Activated gamma-delta T cell (primary cell): ENCODE data around the gene TOMM40.
"Not testable (repeated sequence)": the region's sequence is repeated elsewhere in the genome, so short reads cannot be mapped to it uniquely, and the experiment has no call there.

Source experiments
- DNase-seq: peaks from one replicate; lab custom pipeline; 2025; lab: John Stamatoyannopoulos, UW

Gene TOMM40

GRCh38 chr19:44897835-44898234, 6.8 kb downstream of the TOMM40 start:
- no peak for DNase-seq

GRCh38 chr19:44900328-44901244, 9.5 kb downstream of the TOMM40 start:
- DNase-seq: no peak

- no peak for DNase-seq
Observed at GRCh38 chr19:44903216-44903601, 12.2 kb downstream of the TOMM40 start.

- peak; percentile 56 for DNase-seq
Observed at GRCh38 chr19:44903602-44904425, 12.8 kb downstream of the TOMM40 start.

- DNase-seq: no peak
Observed at GRCh38 chr19:44904426-44904994, 13.5 kb downstream of the TOMM40 start.

- no peak for DNase-seq
Observed at GRCh38 chr19:44905437-44906160, 14.5 kb downstream of the TOMM40 start, which contains the start of gene APOE. Gene APOE, plus strand, starts transcription at chr19:44905796. Its CDS starts 829 bp downstream, at chr19:44906625.

GRCh38 chr19:44907613-44908012, 16.6 kb downstream of the TOMM40 start:
- DNase-seq: no peak

GRCh38 chr19:44908074-44908835, 17.2 kb downstream of the TOMM40 start:
- DNase-seq: no peak

GRCh38 chr19:44908836-44909261, 17.8 kb downstream of the TOMM40 start:
- DNase-seq: no peak

GRCh38 chr19:44909775-44910174, 18.7 kb downstream of the TOMM40 start:
- DNase-seq: no peak

GRCh38 chr19:44911896-44912295, 20.8 kb downstream of the TOMM40 start:
- not testable (repeated sequence) for DNase-seq

- no peak for DNase-seq
Observed at GRCh38 chr19:44912854-44913253, 21.8 kb downstream of the TOMM40 start.

- DNase-seq: not testable (repeated sequence)
Observed at GRCh38 chr19:44913512-44914432, 22.7 kb downstream of the TOMM40 start.

- DNase-seq: not testable (repeated sequence)
Observed at GRCh38 chr19:44914433-44915206, 23.6 kb downstream of the TOMM40 start, which contains the start of gene APOC1. Gene APOC1, plus strand, starts transcription at chr19:44914608. Its CDS starts 284 bp downstream, at chr19:44914892.

- no peak for DNase-seq
Observed at GRCh38 chr19:44924243-44924725, 33.2 kb downstream of the TOMM40 start.

- no peak for DNase-seq
Observed at GRCh38 chr19:44925114-44925891, 34.2 kb downstream of the TOMM40 start.

- not testable (repeated sequence) for DNase-seq
Observed at GRCh38 chr19:44926245-44927077, 35.4 kb downstream of the TOMM40 start.
